ENCODE measurements around the gene CLCA2.

CLCA2 gene

DNA sequence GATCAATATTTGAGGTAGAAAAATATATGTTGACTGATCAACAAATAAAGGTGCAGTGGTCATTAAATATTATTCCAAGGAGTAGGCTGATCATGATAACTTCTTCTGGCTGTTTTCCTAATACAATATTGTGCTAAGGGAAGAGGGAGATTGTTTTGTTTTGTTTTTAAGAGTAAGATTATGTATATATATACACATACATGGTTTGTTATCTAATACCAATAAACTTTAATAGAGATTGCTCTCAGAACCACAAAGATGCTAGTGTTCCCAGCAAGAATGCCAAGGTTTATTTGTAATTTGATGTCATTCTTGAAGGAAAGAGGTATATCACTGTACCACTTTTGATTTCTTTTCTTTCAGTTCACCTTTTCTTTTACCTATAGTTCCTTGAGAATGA is 10.1 kb downstream of the CLCA2 start:
- no peak for ATAC-seq

DNA sequence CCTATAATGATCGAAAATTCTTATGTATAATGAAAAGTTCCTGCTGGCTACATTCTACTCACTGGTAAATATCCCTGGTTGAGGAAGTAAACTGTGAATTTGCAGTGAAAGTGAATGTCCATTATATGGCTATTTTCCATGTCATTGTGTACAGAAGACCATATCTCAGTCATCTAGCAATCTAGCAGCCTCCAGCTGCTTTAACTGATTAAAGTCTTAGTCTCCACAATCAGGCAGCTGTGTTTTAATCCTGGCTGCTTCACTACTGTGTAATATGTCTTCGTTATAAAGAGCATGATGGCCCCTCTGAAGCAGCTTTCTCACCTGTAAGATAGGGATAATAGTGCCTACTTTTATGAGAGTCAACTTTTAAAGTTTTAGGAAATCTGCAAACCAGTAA is 11.4 kb downstream of the CLCA2 start:
- ATAC-seq: no peak
- TF ChIP-seq PPARA (CRISPR knock-in tag; IDR thresholded peaks at IDR 0.05; ENCODE audit: borderline replicate concordance) (no peak), ZNF70 (CRISPR knock-in tag; IDR thresholded peaks at IDR 0.05) (no peak), TCF4 (CRISPR knock-in tag; IDR thresholded peaks at IDR 0.05; ENCODE audit: borderline replicate concordance) (no peak), ISL1 (CRISPR knock-in tag; IDR thresholded peaks at IDR 0.05) (no peak), ZFP3 (CRISPR knock-in tag; IDR thresholded peaks at IDR 0.05) (no peak), ESRRG (CRISPR knock-in tag; IDR thresholded peaks at IDR 0.05) (no peak), OSR1 (CRISPR knock-in tag; IDR thresholded peaks at IDR 0.05) (no peak), ZFP30 (CRISPR knock-in tag; IDR thresholded peaks at IDR 0.05) (no peak), TOX (CRISPR knock-in tag; IDR thresholded peaks at IDR 0.05; ENCODE audit: borderline replicate concordance) (no peak), RARB (CRISPR knock-in tag; IDR thresholded peaks at IDR 0.05) (no peak), ZNF565 (CRISPR knock-in tag; conservative IDR thresholded peaks at IDR 0.05; ENCODE audit: low read depth) (no peak), PATZ1 (CRISPR knock-in tag; IDR thresholded peaks at IDR 0.05; ENCODE audit: borderline replicate concordance) (no peak), ZC3H10 (CRISPR knock-in tag; IDR thresholded peaks at IDR 0.05) (no peak)
- TF ChIP-seq, protein P1, sequence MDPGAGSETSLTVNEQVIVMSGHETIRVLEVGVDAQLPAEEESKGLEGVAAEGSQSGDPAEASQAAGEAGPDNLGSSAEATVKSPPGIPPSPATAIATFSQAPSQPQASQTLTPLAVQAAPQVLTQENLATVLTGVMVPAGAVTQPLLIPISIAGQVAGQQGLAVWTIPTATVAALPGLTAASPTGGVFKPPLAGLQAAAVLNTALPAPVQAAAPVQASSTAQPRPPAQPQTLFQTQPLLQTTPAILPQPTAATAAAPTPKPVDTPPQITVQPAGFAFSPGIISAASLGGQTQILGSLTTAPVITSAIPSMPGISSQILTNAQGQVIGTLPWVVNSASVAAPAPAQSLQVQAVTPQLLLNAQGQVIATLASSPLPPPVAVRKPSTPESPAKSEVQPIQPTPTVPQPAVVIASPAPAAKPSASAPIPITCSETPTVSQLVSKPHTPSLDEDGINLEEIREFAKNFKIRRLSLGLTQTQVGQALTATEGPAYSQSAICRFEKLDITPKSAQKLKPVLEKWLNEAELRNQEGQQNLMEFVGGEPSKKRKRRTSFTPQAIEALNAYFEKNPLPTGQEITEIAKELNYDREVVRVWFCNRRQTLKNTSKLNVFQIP (CRISPR knock-in tag; IDR thresholded peaks at IDR 0.05; ENCODE audit: borderline replicate concordance, low read depth): no peak

More for the DNA sequence above, 10.1 kb downstream of the CLCA2 start:
- TF ChIP-seq ZFP30 (CRISPR knock-in tag; IDR thresholded peaks at IDR 0.05): no peak
- TF ChIP-seq PATZ1 (CRISPR knock-in tag; IDR thresholded peaks at IDR 0.05; ENCODE audit: borderline replicate concordance): no peak
- TF ChIP-seq CSRNP3 (CRISPR knock-in tag; IDR thresholded peaks at IDR 0.05): no peak
- TF ChIP-seq ZFP3 (CRISPR knock-in tag; IDR thresholded peaks at IDR 0.05): no peak
- no peak for TF ChIP-seq ZNF565 (CRISPR knock-in tag; conservative IDR thresholded peaks at IDR 0.05; ENCODE audit: low read depth)
- TF ChIP-seq TOX (CRISPR knock-in tag; IDR thresholded peaks at IDR 0.05; ENCODE audit: borderline replicate concordance): no peak

DNA sequence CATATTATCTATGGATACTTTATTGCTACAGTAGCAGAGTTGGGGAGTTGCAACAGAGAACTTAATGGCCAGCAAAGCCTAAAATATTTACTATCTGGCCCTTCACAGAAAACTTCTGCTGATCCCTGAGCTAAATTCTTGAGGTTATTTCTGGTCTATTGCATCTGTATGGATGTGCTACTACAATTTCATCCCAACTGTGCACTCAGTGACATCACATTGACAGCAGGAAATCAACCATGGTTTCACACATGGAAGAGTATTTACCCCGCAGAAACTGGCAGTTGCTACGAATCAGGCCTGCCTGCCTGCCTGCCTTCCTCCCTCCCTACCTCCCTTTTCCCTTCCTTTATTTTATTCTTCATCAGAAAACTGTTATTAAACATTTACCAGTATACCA is 12.1 kb downstream of the CLCA2 start:
- no peak for TF ChIP-seq ZFP30 (CRISPR knock-in tag; IDR thresholded peaks at IDR 0.05)
- TF ChIP-seq CREB5 (CRISPR knock-in tag; IDR thresholded peaks at IDR 0.05; ENCODE audit: low read depth): no peak
- no peak for TF ChIP-seq ISL1 (CRISPR knock-in tag; IDR thresholded peaks at IDR 0.05)
- TF ChIP-seq RARB (CRISPR knock-in tag; IDR thresholded peaks at IDR 0.05): no peak
- TF ChIP-seq PATZ1 (CRISPR knock-in tag; IDR thresholded peaks at IDR 0.05; ENCODE audit: borderline replicate concordance): no peak
- TF ChIP-seq, protein P1 (CRISPR knock-in tag; IDR thresholded peaks at IDR 0.05; ENCODE audit: borderline replicate concordance, low read depth): no peak
- no peak for TF ChIP-seq SNAI2 (CRISPR knock-in tag; IDR thresholded peaks at IDR 0.05)
- TF ChIP-seq CSRNP3 (CRISPR knock-in tag; IDR thresholded peaks at IDR 0.05): no peak
- no peak for TF ChIP-seq CSDC2 (CRISPR knock-in tag; IDR thresholded peaks at IDR 0.05)
- ATAC-seq: no peak

Data from SK-N-SH treated with all-trans-retinoic acid at 6 μM for 48 hours (cell line).